CD14-positive monocyte (primary cell): Measurements from ENCODE around the gene ZNF341. TPM values are rescaled to one million over a fixed set of nuclear protein-coding genes. Genes with fewer than 3 reads are reported as not detected.
A peak's percentile ranks its signal among the peaks of the same experiment; 100 is the strongest.

ENCODE experiments used
- DNase-seq, 3 donors: peaks; one replicate each; pipeline ENCODE4 v3.0.0-alpha.2; 2011 to 2022
- H2AFZ ChIP-seq: 2 replicates; pipeline ENCODE4 v1.6.0; 2012; ENCODE audit warnings: mild to moderate bottlenecking, low read depth, low read length, inconsistent platforms; ENCODE audit not compliant: insufficient read depth, poor library complexity, severe bottlenecking
- H3K27ac ChIP-seq, 2 donors: 1 replicate in 1 of 2; 2 replicates in 1 of 2; pipeline ENCODE4 v1.5.1; 2012 to 2013; ENCODE audit warnings: low read length in 2 of 2, control low read depth in 1 of 2, inconsistent platforms in 1 of 2, low read depth in 1 of 2, mild to moderate bottlenecking in 1 of 2
- H3K27me3 ChIP-seq, 2 donors: one replicate each; pipeline versions ENCODE4 v1.6.0 to v1.6.1; 2011 to 2013; ENCODE audit warnings: low read length in 2 of 2; ENCODE audit not compliant: control insufficient read depth in 2 of 2, insufficient read depth in 2 of 2
- H3K36me3 ChIP-seq, 2 donors: replicated peaks in 1 of 2; 1 replicate in 1 of 2; 2 replicates in 1 of 2; pipeline versions ENCODE4 v1.5.1 to v1.6.1; 2012 to 2013; ENCODE audit warnings: low read length in 2 of 2, control low read depth in 1 of 2, inconsistent platforms in 1 of 2, mild to moderate bottlenecking in 1 of 2; ENCODE audit not compliant: insufficient read depth in 2 of 2, control insufficient read depth in 1 of 2
- H3K4me1 ChIP-seq, 2 donors: 1 replicate in 1 of 2; 2 replicates in 1 of 2; pipeline versions ENCODE4 v1.5.1 to v1.6.1; 2012 to 2013; ENCODE audit warnings: low read length in 2 of 2, control low read depth in 1 of 2, inconsistent platforms in 1 of 2, mild to moderate bottlenecking in 1 of 2, moderate library complexity in 1 of 2; ENCODE audit not compliant: insufficient read depth in 2 of 2, control insufficient read depth in 1 of 2
- H3K4me2 ChIP-seq: replicated peaks from 2 replicates; pipeline ENCODE3; 2012; ENCODE audit warnings: low read length, moderate library complexity, mild to moderate bottlenecking; ENCODE audit not compliant: poor library complexity, severe bottlenecking; ENCODE audit errors: extremely low read depth
- H3K4me3 ChIP-seq, 3 experiments: fragments of 200-600 bp in 1 of 3; sonication (generic) in 1 of 3; replicated peaks in 1 of 3; 1 replicate in 2 of 3; 2 replicates in 1 of 3; pipeline ENCODE4 v1.5.1; 2011 to 2013; ENCODE audit warnings: low read length in 3 of 3, mild to moderate bottlenecking in 3 of 3, control low read depth in 2 of 3, low read depth in 2 of 3, inconsistent platforms in 1 of 3, moderate library complexity in 1 of 3
- H3K79me2 ChIP-seq: 2 replicates; pipeline ENCODE4 v1.6.0; 2012; ENCODE audit warnings: mild to moderate bottlenecking, control low read depth, inconsistent platforms, low read length, moderate library complexity; ENCODE audit not compliant: insufficient read depth
- H3K9ac ChIP-seq: 2 replicates; pipeline ENCODE4 v1.6.0; 2017; ENCODE audit warnings: low read length, mild to moderate bottlenecking; ENCODE audit not compliant: insufficient read depth, poor library complexity, severe bottlenecking
- H3K9me3 ChIP-seq, 2 donors: replicated peaks in 1 of 2; 1 replicate in 1 of 2; 2 replicates in 1 of 2; pipeline versions ENCODE4 v1.5.1 to v1.6.1; 2012 to 2013; ENCODE audit warnings: low read length in 2 of 2, control low read depth in 1 of 2; ENCODE audit not compliant: control insufficient read depth in 1 of 2, insufficient read depth in 1 of 2
- H4K20me1 ChIP-seq: 2 replicates; pipeline ENCODE4 v1.6.0; 2012; ENCODE audit warnings: mild to moderate bottlenecking, low read length, control low read depth, moderate library complexity; ENCODE audit not compliant: insufficient read depth
- H3K27ac Mint-ChIP-seq, 7 donors: one replicate each; pipeline ENCODE4 v1.8.0; 2020; ENCODE audit warnings: mild to moderate bottlenecking in 7 of 7, mixed read lengths in 7 of 7, moderate library complexity in 6 of 7, inconsistent platforms in 2 of 7
- H3K27me3 Mint-ChIP-seq, 3 donors: one replicate each; pipeline ENCODE4 v1.8.0; 2021 to 2022; ENCODE audit warnings: low read depth in 3 of 3, mild to moderate bottlenecking in 3 of 3, mixed read lengths in 3 of 3, moderate library complexity in 3 of 3, inconsistent platforms in 1 of 3
- H3K36me3 Mint-ChIP-seq, 2 donors: one replicate each; pipeline ENCODE4 v1.8.0; 2020; ENCODE audit warnings: mixed read lengths in 2 of 2, inconsistent platforms in 1 of 2, mild to moderate bottlenecking in 1 of 2
- H3K4me1 Mint-ChIP-seq: one replicate; pipeline ENCODE4 v1.8.0; 2020; ENCODE audit warnings: mild to moderate bottlenecking, mixed read lengths
- H3K4me3 Mint-ChIP-seq, 2 donors: one replicate each; pipeline ENCODE4 v1.8.0; 2020; ENCODE audit warnings: mild to moderate bottlenecking in 2 of 2, mixed read lengths in 2 of 2, moderate library complexity in 1 of 2
- H3K9me3 Mint-ChIP-seq, 7 donors: one replicate each; pipeline ENCODE4 v1.8.0; 2020 to 2022; ENCODE audit warnings: mixed read lengths in 7 of 7, mild to moderate bottlenecking in 6 of 7, moderate library complexity in 6 of 7, inconsistent platforms in 2 of 7
- CTCF ChIP-seq: fragments of 200-600 bp; IDR thresholded peaks from one replicate; pipeline ENCODE4 v1.8.0; 2022; ENCODE audit warnings: antibody characterized with exemption, mild to moderate bottlenecking
- WGBS: methylation state at CpG from one replicate; pipeline ENCODE4 v1.1.5; 2013; ENCODE audit warnings: missing lambda C conversion rate; ENCODE audit not compliant: insufficient coverage; 5-methylcytosine and 5-hydroxymethylcytosine counted together
- intact Hi-C, 2 donors: fragments of 100-400 bp; cut with micrococcal nuclease; formaldehyde crosslinking; loops; one replicate each; pipeline versions ENCODE4 v1.15.0 to v1.15.1; 2023
- polyA plus RNA-seq, 3 donors: library from polyadenylated mRNA; depleted of rRNA in 1 of 3; unstranded in 2 of 3; stranded (reverse) in 1 of 3; fragments of 300-500 nt in 2 of 3; fragments of >200 nt in 1 of 3; fragmentation: Illumina TruSeq in 2 of 3; gene quantifications; 1 replicate in 2 of 3; 2 replicates in 1 of 3; pipeline ENCODE4 v1.2.3, GENCODE V29; 2012 to 2021

ZNF341 gene
- polyA plus RNA-seq, 3 donors: 1.1 to 10.3 (median 2.3) TPM

GRCh38 chr20:33822423-33822822 lies 90.6 kb downstream of the ZNF341 start:
- Histone ChIP-seq H3K27ac (no peak overlapping the region), H3K4me3 (no peak overlapping the region), H2AFZ (no peak overlapping the region), H3K4me1 (peaks cover 11 to 33% of the 10 kb centered on the region in 2 donors), H3K4me2 (no peak overlapping the region), H3K9ac (no peak overlapping the region), H3K79me2 (peaks cover 100% of the 10 kb centered on the region), H3K9me3 (no peaks in the 10 kb centered on the region), H3K27me3 (no peaks in the 10 kb centered on the region), H4K20me1 (peaks cover 100% of the 10 kb centered on the region), H3K36me3 (peaks cover 20 to 48% of the 10 kb centered on the region in 2 donors)
- no peaks in the 10 kb centered on the region for H3K27me3 Mint-ChIP-seq
- no peak for DNase-seq
- peaks cover 13 to 48% of the 10 kb centered on the region in 2 donors for H3K36me3 Mint-ChIP-seq
- peaks cover 58% of the 10 kb centered on the region for H3K4me1 Mint-ChIP-seq
- peak overlapping the region in 1 of 7 donors; percentile 63 for H3K27ac Mint-ChIP-seq
- intact Hi-C loops: no loop called here
- 96% methylated on average over 3 of the region's 5 CpGs for WGBS
- H3K9me3 Mint-ChIP-seq: no peaks in the 10 kb centered on the region
- no peak for TF ChIP-seq CTCF
- H3K4me3 Mint-ChIP-seq: no peak overlapping the region

GRCh38 chr20:33822991-33823390 lies 91.2 kb downstream of the ZNF341 start:
- peaks cover 100% of the 10 kb centered on the region for H3K79me2 ChIP-seq
- peaks cover 11 to 37% of the 10 kb centered on the region in 2 donors for H3K4me1 ChIP-seq
- peaks cover 19 to 48% of the 10 kb centered on the region in 2 donors for H3K36me3 ChIP-seq
- no peak overlapping the region for H3K4me2 ChIP-seq
- Mint-ChIP-seq H3K4me3 (no peak overlapping the region), H3K9me3 (no peaks in the 10 kb centered on the region), H3K36me3 (peaks cover 16 to 47% of the 10 kb centered on the region in 2 donors), H3K27ac (no peak overlapping the region), H3K27me3 (no peaks in the 10 kb centered on the region), H3K4me1 (peaks cover 58% of the 10 kb centered on the region)
- no peak overlapping the region for H3K27ac ChIP-seq
- H4K20me1 ChIP-seq: peaks cover 100% of the 10 kb centered on the region
- H3K9ac ChIP-seq: no peak overlapping the region
- no peak overlapping the region for H2AFZ ChIP-seq
- DNase-seq: no peak
- intact Hi-C loops: no loop called here
- no peak for TF ChIP-seq CTCF
- H3K27me3 ChIP-seq: no peaks in the 10 kb centered on the region
- no peak overlapping the region for H3K4me3 ChIP-seq
- H3K9me3 ChIP-seq: no peaks in the 10 kb centered on the region
- no CpG with 5 or more reads among the region's 5 CpGs for WGBS
